Loucy (cell line): ENCODE results near the gene PDS5B.

ENCODE experiments used
- CTCF ChIP-seq: fragments of 200-600 bp; sonication (generic); conservative IDR thresholded peaks from 2 replicates; pipeline ENCODE4 v1.5.1; 2014; ENCODE audit warnings: mild to moderate bottlenecking, antibody characterized with exemption, low read length
- EZH2phosphoT487 ChIP-seq: fragments of 200-600 bp; IDR thresholded peaks from 2 replicates; pipeline ENCODE4 v1.6.1; 2018; ENCODE audit warnings: antibody characterized with exemption, mild to moderate bottlenecking, moderate library complexity, borderline replicate concordance

- TF ChIP-seq CTCF, result no peak
- TF ChIP-seq EZH2phosphoT487, result no peak
Measured at GRCh38 chr13:32804673-32805230, 218.5 kb downstream of the PDS5B start.
